Lower lobe of right lung (tissue), 2 donors: ENCODE data around the gene TMSB10. TPM values are rescaled to one million over a fixed set of nuclear protein-coding genes. Genes with fewer than 3 reads are reported as not detected.
"Not testable (repeated sequence)": the region's sequence is repeated elsewhere in the genome, so short reads cannot be mapped to it uniquely, and the experiment has no call there.

ENCODE experiments used
- ATAC-seq, 2 donors: fragments of 200-7000 bp; cut with Tn5 transposase; one replicate each; pipeline ENCODE4 v1.9.1; 2020 to 2022; ENCODE audit warnings: mild to moderate bottlenecking in 2 of 2, moderate library complexity in 2 of 2
- DNase-seq: peaks from one replicate; pipeline ENCODE4 v3.0.0-alpha.2; 2020
- H3K27ac ChIP-seq: fragments of 200-600 bp; one replicate; pipeline ENCODE4 v1.8.0; 2022
- H3K27me3 ChIP-seq: fragments of 200-600 bp; one replicate; pipeline ENCODE4 v1.8.0; 2022; ENCODE audit warnings: low read depth
- H3K36me3 ChIP-seq: fragments of 200-600 bp; one replicate; pipeline ENCODE4 v1.8.0; 2022; ENCODE audit warnings: mild to moderate bottlenecking
- H3K4me1 ChIP-seq: fragments of 200-600 bp; one replicate; pipeline ENCODE4 v1.8.0; 2022
- H3K4me3 ChIP-seq: fragments of 200-600 bp; one replicate; pipeline ENCODE4 v1.8.0; 2022; ENCODE audit warnings: mild to moderate bottlenecking
- H3K9me3 ChIP-seq: fragments of 200-600 bp; one replicate; pipeline ENCODE4 v1.8.0; 2022
- CTCF ChIP-seq: fragments of 200-600 bp; IDR thresholded peaks from one replicate; pipeline ENCODE4 v1.8.0; 2022; ENCODE audit warnings: antibody characterized with exemption, mild to moderate bottlenecking
- intact Hi-C: fragments of 100-400 bp; cut with DNase I; formaldehyde crosslinking; loops from one replicate; pipeline ENCODE4 v1.11.0; 2022
- total RNA-seq: library from RNA; stranded (reverse); fragmentation: NEBNext Ultra II Directional; extraction: Animal tissue kit (Norgen Biotek cat#: 25700); gene quantifications from one replicate; pipeline ENCODE4 v1.2.1, GENCODE V29; 2021
- donor health status: DM: no; HTN: yes; CAD: no; lungs with severe emphysema.

Gene TMSB10
- total RNA-seq, 1 donor from 2014 or later = 1,739 TPM

GRCh38 chr2:84870306-84870705 lies 35.1 kb upstream of the TMSB10 start:
- Histone ChIP-seq H3K27me3 (no peaks in the 10 kb centered on the region), H3K9me3 (no peaks in the 10 kb centered on the region), H3K27ac (no peak overlapping the region), H3K36me3 (no peaks in the 10 kb centered on the region), H3K4me1 (no peaks in the 10 kb centered on the region), H3K4me3 (no peak overlapping the region)
- no peak for TF ChIP-seq CTCF
- intact Hi-C loops = no loop called here
- DNase-seq (no peak), ATAC-seq (no peak)

- H3K36me3 ChIP-seq, ATAC-seq, H3K4me3 ChIP-seq, H3K27me3 ChIP-seq, intact Hi-C loops, H3K4me1 ChIP-seq, H3K9me3 ChIP-seq, H3K27ac ChIP-seq, DNase-seq: not testable (repeated sequence)
These were observed 32.8 kb upstream of the TMSB10 start for GRCh38 chr2:84872691-84873090.

GRCh38 chr2:84873350-84873749 lies 32.1 kb upstream of the TMSB10 start:
- intact Hi-C loops = no loop called here
- H3K4me1 ChIP-seq = no peaks in the 10 kb centered on the region

GRCh38 chr2:84874381-84875212 lies 30.9 kb upstream of the TMSB10 start:
- TF ChIP-seq CTCF = no peak
- ATAC-seq (no peak), DNase-seq (no peak)
- Histone ChIP-seq H3K36me3 (no peaks in the 10 kb centered on the region), H3K9me3 (no peaks in the 10 kb centered on the region), H3K4me1 (peaks cover 2% of the 10 kb centered on the region), H3K27ac (no peak overlapping the region), H3K4me3 (no peak overlapping the region), H3K27me3 (peaks cover 2% of the 10 kb centered on the region)
- intact Hi-C loops = no loop called here

More at GRCh38 chr2:84873350-84873749, 32.1 kb upstream of the TMSB10 start:
- no peak for DNase-seq
- ATAC-seq = no peak
- Histone ChIP-seq H3K9me3 (no peaks in the 10 kb centered on the region), H3K27ac (no peak overlapping the region), H3K4me3 (no peak overlapping the region), H3K27me3 (no peaks in the 10 kb centered on the region), H3K36me3 (no peaks in the 10 kb centered on the region)
- no peak for TF ChIP-seq CTCF

GRCh38 chr2:84875213-84875560 lies 30.3 kb upstream of the TMSB10 start:
- H3K4me1 ChIP-seq = peaks cover 7% of the 10 kb centered on the region
- H3K4me3 ChIP-seq = no peak overlapping the region
- no peak overlapping the region for H3K27ac ChIP-seq
- H3K9me3 ChIP-seq = no peaks in the 10 kb centered on the region
- peaks cover 6% of the 10 kb centered on the region for H3K27me3 ChIP-seq
- intact Hi-C loops = no loop called here
- DNase-seq (no peak), ATAC-seq (no peak)
- TF ChIP-seq CTCF = no peak
- no peaks in the 10 kb centered on the region for H3K36me3 ChIP-seq

GRCh38 chr2:84875619-84876018 lies 29.8 kb upstream of the TMSB10 start:
- H3K36me3 ChIP-seq, H3K27ac ChIP-seq, ATAC-seq, DNase-seq, H3K4me3 ChIP-seq, H3K9me3 ChIP-seq, intact Hi-C loops: not testable (repeated sequence)
- Histone ChIP-seq H3K4me1 (peaks cover 12% of the 10 kb centered on the region), H3K27me3 (peaks cover 10% of the 10 kb centered on the region)
